H9 (cell line): Measurements from ENCODE around the gene CHN2. TPM values are rescaled to one million over a fixed set of nuclear protein-coding genes. Genes with fewer than 3 reads are reported as not detected.

Experiments
- DNase-seq: peaks from one replicate; pipeline ENCODE4 v3.0.0-alpha.2; 2017
- H2AFZ ChIP-seq: one replicate; pipeline ENCODE4 v1.6.1; 2013; ENCODE audit warnings: mild to moderate bottlenecking, low read length, control low read depth, moderate library complexity
- H2AK5ac ChIP-seq: 2 replicates; pipeline ENCODE4 v1.6.1; 2013; ENCODE audit warnings: low read length, control low read depth, mixed read lengths; ENCODE audit not compliant: insufficient read length
- H2BK120ac ChIP-seq: one replicate; pipeline ENCODE4 v1.6.1; 2013; ENCODE audit warnings: low read depth, mild to moderate bottlenecking, low read length, control low read depth, inconsistent platforms; ENCODE audit not compliant: poor library complexity, severe bottlenecking
- H2BK12ac ChIP-seq: 2 replicates; pipeline ENCODE4 v1.6.1; 2013; ENCODE audit warnings: low read length, control low read depth, mixed read lengths, low read depth; ENCODE audit not compliant: insufficient read length
- H2BK15ac ChIP-seq: 2 replicates; pipeline ENCODE4 v1.6.1; 2013; ENCODE audit warnings: low read depth, low read length, control low read depth
- H2BK20ac ChIP-seq: one replicate; pipeline ENCODE4 v1.6.1; 2013; ENCODE audit warnings: low read depth, mild to moderate bottlenecking, low read length, control low read depth, inconsistent platforms; ENCODE audit not compliant: poor library complexity, severe bottlenecking
- H2BK5ac ChIP-seq: 2 replicates; pipeline ENCODE4 v1.6.1; 2013; ENCODE audit warnings: low read length, control low read depth, mixed read lengths; ENCODE audit not compliant: insufficient read length
- H3K14ac ChIP-seq: 2 replicates; pipeline ENCODE4 v1.6.1; 2013; ENCODE audit warnings: low read length, control low read depth; ENCODE audit not compliant: insufficient read depth
- H3K18ac ChIP-seq: 2 replicates; pipeline ENCODE4 v1.6.1; 2013; ENCODE audit warnings: low read depth, mild to moderate bottlenecking, mixed read lengths, low read length, control low read depth; ENCODE audit not compliant: insufficient read length
- H3K23ac ChIP-seq: 2 replicates; pipeline ENCODE4 v1.6.1; 2013; ENCODE audit warnings: low read length, control low read depth, mixed read lengths, low read depth; ENCODE audit not compliant: insufficient read length
- H3K23me2 ChIP-seq: 2 replicates; pipeline ENCODE4 v1.6.1; 2013; ENCODE audit warnings: low read depth, mild to moderate bottlenecking, mixed read lengths, low read length, control low read depth; ENCODE audit not compliant: insufficient read length, poor library complexity, severe bottlenecking
- H3K27ac ChIP-seq: 2 replicates; pipeline ENCODE4 v1.5.1; 2013; ENCODE audit warnings: low read length, control low read depth, mixed read lengths, low read depth; ENCODE audit not compliant: insufficient read length
- H3K27me3 ChIP-seq: 2 replicates; pipeline ENCODE4 v1.6.1; 2013; ENCODE audit warnings: low read length, control low read depth, inconsistent platforms; ENCODE audit not compliant: insufficient read depth
- H3K4ac ChIP-seq: 2 replicates; pipeline ENCODE4 v1.6.1; 2013; ENCODE audit warnings: low read depth, mild to moderate bottlenecking, control low read depth, inconsistent platforms, low read length, moderate library complexity
- H3K4me1 ChIP-seq: 2 replicates; pipeline ENCODE4 v1.6.1; 2013; ENCODE audit warnings: low read length, control low read depth, inconsistent platforms; ENCODE audit not compliant: insufficient read depth
- H3K4me2 ChIP-seq: 2 replicates; pipeline ENCODE4 v1.6.1; 2013; ENCODE audit warnings: low read length, control low read depth, mixed read lengths; ENCODE audit not compliant: insufficient read length, insufficient read depth
- H3K56ac ChIP-seq: 2 replicates; pipeline ENCODE4 v1.6.1; 2013; ENCODE audit warnings: low read depth, mild to moderate bottlenecking, mixed read lengths, low read length, control low read depth; ENCODE audit not compliant: insufficient read length
- H3K79me1 ChIP-seq: 2 replicates; pipeline ENCODE4 v1.6.1; 2013; ENCODE audit warnings: low read depth, mild to moderate bottlenecking, moderate library complexity, low read length, control low read depth, inconsistent platforms; ENCODE audit not compliant: insufficient read depth, poor library complexity, severe bottlenecking
- H3K79me2 ChIP-seq: 2 replicates; pipeline ENCODE4 v1.6.1; 2013; ENCODE audit warnings: low read length, control low read depth, inconsistent platforms; ENCODE audit not compliant: insufficient read depth
- H3K9ac ChIP-seq: 2 replicates; pipeline ENCODE4 v1.6.1; 2013; ENCODE audit warnings: low read length, control low read depth, mixed read lengths; ENCODE audit not compliant: insufficient read length; ENCODE audit errors: extremely low read depth
- H3K9me3 ChIP-seq: one replicate; pipeline ENCODE4 v1.6.1; 2013; ENCODE audit warnings: low read depth, low read length, inconsistent platforms; ENCODE audit not compliant: control insufficient read depth
- H3T11ph ChIP-seq: one replicate; pipeline ENCODE4 v1.6.1; 2013; ENCODE audit warnings: mild to moderate bottlenecking, low read length, control low read depth, inconsistent platforms
- H4K20me1 ChIP-seq: one replicate; pipeline ENCODE4 v1.6.1; 2013; ENCODE audit not compliant: control insufficient read depth, insufficient read length, insufficient read depth
- H4K5ac ChIP-seq: 2 replicates; pipeline ENCODE4 v1.6.1; 2013; ENCODE audit warnings: low read depth, mild to moderate bottlenecking, mixed read lengths, low read length, control low read depth; ENCODE audit not compliant: insufficient read length
- H4K8ac ChIP-seq: replicated peaks from 2 replicates; pipeline ENCODE4 v1.6.1; 2013; ENCODE audit warnings: low read length, control low read depth, mixed read lengths, low read depth; ENCODE audit not compliant: insufficient read length
- H4K91ac ChIP-seq: 2 replicates; pipeline ENCODE4 v1.6.1; 2013; ENCODE audit warnings: low read depth, mild to moderate bottlenecking, moderate library complexity, mixed read lengths, low read length, control low read depth; ENCODE audit not compliant: insufficient read length
- H3K27ac Mint-ChIP-seq, 3 experiments: 2 replicates in 2 of 3; 3 replicates in 1 of 3; pipeline ENCODE4 v1.8.0; 2020 to 2021; ENCODE audit warnings: mixed read lengths in 3 of 3, mild to moderate bottlenecking in 1 of 3, moderate library complexity in 1 of 3
- H3K27me3 Mint-ChIP-seq: 2 replicates; pipeline ENCODE4 v1.8.0; 2021; ENCODE audit warnings: low read depth, mild to moderate bottlenecking, moderate library complexity, mixed read lengths
- H3K36me3 Mint-ChIP-seq, 3 experiments: 2 replicates in 2 of 3; 3 replicates in 1 of 3; pipeline ENCODE4 v1.8.0; 2020 to 2021; ENCODE audit warnings: low read depth in 3 of 3, mixed read lengths in 3 of 3; ENCODE audit not compliant: insufficient read depth in 1 of 3
- H3K4me1 Mint-ChIP-seq, 2 experiments: 2 replicates each; pipeline ENCODE4 v1.8.0; 2020; ENCODE audit warnings: mixed read lengths in 2 of 2
- H3K4me3 Mint-ChIP-seq, 2 experiments: 2 replicates in 1 of 2; 3 replicates in 1 of 2; pipeline ENCODE4 v1.8.0; 2020 to 2021; ENCODE audit warnings: mild to moderate bottlenecking in 2 of 2, mixed read lengths in 2 of 2, moderate library complexity in 1 of 2
- H3K9me3 Mint-ChIP-seq, 2 experiments: 2 replicates in 1 of 2; 3 replicates in 1 of 2; pipeline ENCODE4 v1.8.0; 2020; ENCODE audit warnings: mild to moderate bottlenecking in 2 of 2, mixed read lengths in 2 of 2, moderate library complexity in 1 of 2
- WGBS: extraction: QIAGEN DNeasy Blood & Tissue Kit; methylation state at CpG from one replicate; pipeline ENCODE4 v1.1.7; 2013; ENCODE audit warnings: missing lambda C conversion rate, low lambda C conversion rate, mixed read lengths; ENCODE audit not compliant: insufficient read length; ENCODE audit errors: extremely low coverage; 5-methylcytosine and 5-hydroxymethylcytosine counted together
- total RNA-seq: library from RNA; stranded (reverse); gene quantifications from 2 replicates; pipeline ENCODE4 v1.2.1, GENCODE V29; 2021
- TF ChIP-seq, protein P1 (sequence below): fragments of 200-600 bp; sonication (generic); conservative IDR thresholded peaks from 3 replicates; pipeline ENCODE4 v1.8.0; 2021; ENCODE audit warnings: antibody characterized with exemption, mild to moderate bottlenecking

The CHN2 gene
- total RNA-seq, 1 experiment from 2014 or later: 3.3 TPM

DNA sequence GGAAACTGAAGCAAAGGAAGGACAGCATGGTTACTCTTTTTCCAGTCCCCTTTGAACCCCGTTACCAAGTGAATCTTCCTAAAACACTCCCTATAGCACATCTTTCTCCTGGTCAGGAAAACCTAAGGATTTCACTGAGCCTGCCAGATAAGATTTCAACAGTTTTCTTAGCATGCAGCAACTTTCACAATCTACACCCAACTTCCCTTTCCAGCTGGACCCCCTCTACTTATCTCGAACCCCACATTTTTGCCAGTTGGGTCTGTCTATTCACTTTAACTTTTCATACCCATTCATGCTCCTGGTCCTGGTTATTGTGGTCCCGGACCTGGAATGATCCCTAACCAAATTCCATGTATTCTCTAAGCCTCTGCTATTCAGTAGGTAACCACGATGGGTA lies 33.3 kb upstream of the CHN2 start:
- Histone ChIP-seq H2BK5ac (no peak overlapping the region), H2AK5ac (no peak overlapping the region)
- peaks cover 9 to 10% of the 10 kb centered on the region in 2 experiments for H3K4me1 Mint-ChIP-seq

More for the DNA sequence above, 33.3 kb upstream of the CHN2 start:
- Histone ChIP-seq H2AFZ (no peak overlapping the region), H3K14ac (no peak overlapping the region), H2BK120ac (no peak overlapping the region), H3K27ac (no peak overlapping the region), H3K9ac (no peak overlapping the region), H3K9me3 (no peaks in the 10 kb centered on the region), H4K8ac (no peak overlapping the region), H2BK12ac (no peak overlapping the region), H2BK15ac (no peak overlapping the region), H3K4me2 (no peak overlapping the region), H3K23me2 (no peaks in the 10 kb centered on the region), H3T11ph (no peak overlapping the region), H2BK20ac (no peak overlapping the region), H3K18ac (no peak overlapping the region), H4K20me1 (no peaks in the 10 kb centered on the region), H3K4ac (no peak overlapping the region), H3K79me1 (no peaks in the 10 kb centered on the region), H3K79me2 (no peaks in the 10 kb centered on the region), H3K4me1 (no peaks in the 10 kb centered on the region), H4K5ac (no peak overlapping the region), H4K91ac (no peak overlapping the region), H3K23ac (no peak overlapping the region), H3K56ac (no peak overlapping the region), H3K27me3 (no peaks in the 10 kb centered on the region)
- no peak overlapping the region for H3K27ac Mint-ChIP-seq
- H3K27me3 Mint-ChIP-seq: no peaks in the 10 kb centered on the region
- TF ChIP-seq, protein P1, sequence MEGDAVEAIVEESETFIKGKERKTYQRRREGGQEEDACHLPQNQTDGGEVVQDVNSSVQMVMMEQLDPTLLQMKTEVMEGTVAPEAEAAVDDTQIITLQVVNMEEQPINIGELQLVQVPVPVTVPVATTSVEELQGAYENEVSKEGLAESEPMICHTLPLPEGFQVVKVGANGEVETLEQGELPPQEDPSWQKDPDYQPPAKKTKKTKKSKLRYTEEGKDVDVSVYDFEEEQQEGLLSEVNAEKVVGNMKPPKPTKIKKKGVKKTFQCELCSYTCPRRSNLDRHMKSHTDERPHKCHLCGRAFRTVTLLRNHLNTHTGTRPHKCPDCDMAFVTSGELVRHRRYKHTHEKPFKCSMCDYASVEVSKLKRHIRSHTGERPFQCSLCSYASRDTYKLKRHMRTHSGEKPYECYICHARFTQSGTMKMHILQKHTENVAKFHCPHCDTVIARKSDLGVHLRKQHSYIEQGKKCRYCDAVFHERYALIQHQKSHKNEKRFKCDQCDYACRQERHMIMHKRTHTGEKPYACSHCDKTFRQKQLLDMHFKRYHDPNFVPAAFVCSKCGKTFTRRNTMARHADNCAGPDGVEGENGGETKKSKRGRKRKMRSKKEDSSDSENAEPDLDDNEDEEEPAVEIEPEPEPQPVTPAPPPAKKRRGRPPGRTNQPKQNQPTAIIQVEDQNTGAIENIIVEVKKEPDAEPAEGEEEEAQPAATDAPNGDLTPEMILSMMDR: no peak
- no CpG with 5 or more reads among the region's 4 CpGs for WGBS
- H3K9me3 Mint-ChIP-seq: peaks cover 4 to 8% of the 10 kb centered on the region in 2 experiments; a peak in 3 of 5 replicates
- no peak for DNase-seq
- no peak overlapping the region for H3K4me3 Mint-ChIP-seq
- peaks cover 0 to 8% (median 0%) of the 10 kb centered on the region in 3 experiments; a peak in 2 of 7 replicates for H3K36me3 Mint-ChIP-seq
